Neural crest cell (in vitro differentiated cells): ENCODE data around the gene SRMS. TPM values are rescaled to one million over a fixed set of nuclear protein-coding genes. Genes with fewer than 3 reads are reported as not detected.
A peak's percentile ranks its signal among the peaks of the same experiment; 100 is the strongest.

Experiments used
- DNase-seq: peaks from one replicate; pipeline ENCODE4 v3.0.0; 2021; ENCODE audit warnings: low read depth, mixed read lengths, low spot score
- H3K27ac Mint-ChIP-seq: one replicate; pipeline ENCODE4 v1.8.0; 2021; ENCODE audit warnings: mild to moderate bottlenecking, mixed read lengths; ENCODE audit not compliant: unreplicated experiment
- H3K27me3 Mint-ChIP-seq: 2 replicates; pipeline ENCODE4 v1.8.0; 2021; ENCODE audit warnings: low read depth, mild to moderate bottlenecking, mixed read lengths
- H3K36me3 Mint-ChIP-seq: 2 replicates; pipeline ENCODE4 v1.8.0; 2021; ENCODE audit warnings: low read depth, mild to moderate bottlenecking, mixed read lengths
- H3K4me1 Mint-ChIP-seq: 2 replicates; pipeline ENCODE4 v1.8.0; 2021; ENCODE audit warnings: mixed read lengths
- H3K4me3 Mint-ChIP-seq: one replicate; pipeline ENCODE4 v1.8.0; 2021; ENCODE audit warnings: mild to moderate bottlenecking, mixed read lengths
- H3K9me3 Mint-ChIP-seq: 2 replicates; pipeline ENCODE4 v1.8.0; 2021; ENCODE audit warnings: mixed read lengths
- total RNA-seq: library from RNA; stranded (reverse); gene quantifications from 2 replicates; pipeline ENCODE4 v1.2.1, GENCODE V29; 2021
- TF ChIP-seq, protein P1 (sequence below): fragments of 200-600 bp; sonication (generic); conservative IDR thresholded peaks from 2 replicates; pipeline ENCODE4 v1.5.0; 2021; ENCODE audit warnings: antibody characterized with exemption, mild to moderate bottlenecking

SRMS gene
- total RNA-seq, 1 donor from 2014 or later: not detected

- H3K36me3 Mint-ChIP-seq: no peaks in the 10 kb centered on the region
- H3K9me3 Mint-ChIP-seq: no peaks in the 10 kb centered on the region
- H3K27me3 Mint-ChIP-seq: peaks cover 9% of the 10 kb centered on the region
- H3K4me1 Mint-ChIP-seq: peaks cover 16% of the 10 kb centered on the region
- no peak overlapping the region for H3K27ac Mint-ChIP-seq
- DNase-seq: no peak
- TF ChIP-seq, protein P1, sequence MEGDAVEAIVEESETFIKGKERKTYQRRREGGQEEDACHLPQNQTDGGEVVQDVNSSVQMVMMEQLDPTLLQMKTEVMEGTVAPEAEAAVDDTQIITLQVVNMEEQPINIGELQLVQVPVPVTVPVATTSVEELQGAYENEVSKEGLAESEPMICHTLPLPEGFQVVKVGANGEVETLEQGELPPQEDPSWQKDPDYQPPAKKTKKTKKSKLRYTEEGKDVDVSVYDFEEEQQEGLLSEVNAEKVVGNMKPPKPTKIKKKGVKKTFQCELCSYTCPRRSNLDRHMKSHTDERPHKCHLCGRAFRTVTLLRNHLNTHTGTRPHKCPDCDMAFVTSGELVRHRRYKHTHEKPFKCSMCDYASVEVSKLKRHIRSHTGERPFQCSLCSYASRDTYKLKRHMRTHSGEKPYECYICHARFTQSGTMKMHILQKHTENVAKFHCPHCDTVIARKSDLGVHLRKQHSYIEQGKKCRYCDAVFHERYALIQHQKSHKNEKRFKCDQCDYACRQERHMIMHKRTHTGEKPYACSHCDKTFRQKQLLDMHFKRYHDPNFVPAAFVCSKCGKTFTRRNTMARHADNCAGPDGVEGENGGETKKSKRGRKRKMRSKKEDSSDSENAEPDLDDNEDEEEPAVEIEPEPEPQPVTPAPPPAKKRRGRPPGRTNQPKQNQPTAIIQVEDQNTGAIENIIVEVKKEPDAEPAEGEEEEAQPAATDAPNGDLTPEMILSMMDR: no peak
- no peak overlapping the region for H3K4me3 Mint-ChIP-seq
Observed at GRCh38 chr20:63533388-63533787, 14.2 kb downstream of the SRMS start.

DNA sequence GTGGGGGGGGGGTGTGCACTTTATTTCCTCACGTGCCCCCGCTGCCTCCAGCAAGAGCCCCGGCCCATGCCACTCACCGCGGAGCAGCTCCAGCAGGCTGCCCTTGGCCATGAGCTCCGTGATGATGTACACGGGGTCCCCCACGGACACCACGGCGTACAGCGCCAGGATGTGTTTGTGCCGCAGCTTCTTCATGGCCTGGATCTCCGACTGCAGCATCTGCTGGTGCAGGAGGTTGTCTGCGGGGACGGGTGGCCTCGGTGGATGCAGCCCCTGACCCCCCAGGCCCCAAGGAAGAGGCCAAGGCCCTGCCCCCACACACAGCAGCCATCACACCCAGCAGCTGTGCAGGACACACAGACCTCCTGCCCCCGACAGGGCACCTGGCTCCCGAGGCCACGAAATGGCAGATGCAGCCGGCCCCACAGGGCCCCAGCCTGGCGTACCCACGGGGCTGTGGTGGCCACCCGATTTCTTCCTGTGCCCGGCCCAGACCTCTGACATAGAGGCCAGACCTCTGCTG is 15.0 kb downstream of the SRMS start:
- H3K9me3 Mint-ChIP-seq: no peaks in the 10 kb centered on the region
- H3K4me3 Mint-ChIP-seq: no peak overlapping the region
- H3K4me1 Mint-ChIP-seq: peaks cover 20% of the 10 kb centered on the region
- no peaks in the 10 kb centered on the region for H3K36me3 Mint-ChIP-seq
- H3K27me3 Mint-ChIP-seq: peaks cover 9% of the 10 kb centered on the region
- no peak overlapping the region for H3K27ac Mint-ChIP-seq
- TF ChIP-seq, protein P1: no peak
- no peak for DNase-seq

- peaks cover 20% of the 10 kb centered on the region for H3K4me1 Mint-ChIP-seq
- no peaks in the 10 kb centered on the region for H3K36me3 Mint-ChIP-seq
- peak overlapping the region; percentile 44 for H3K27ac Mint-ChIP-seq
- no peak for DNase-seq
- TF ChIP-seq, protein P1: no peak
- H3K27me3 Mint-ChIP-seq: peaks cover 9% of the 10 kb centered on the region
- peak overlapping the region; percentile 4 for H3K4me3 Mint-ChIP-seq
- H3K9me3 Mint-ChIP-seq: no peaks in the 10 kb centered on the region
Observed at GRCh38 chr20:63531686-63532448, 15.7 kb downstream of the SRMS start.

- no peaks in the 10 kb centered on the region for H3K36me3 Mint-ChIP-seq
- DNase-seq: no peak
Observed at GRCh38 chr20:63530788-63531160, 16.8 kb downstream of the SRMS start.

GRCh38 chr20:63529861-63530787 is 17.4 kb downstream of the SRMS start:
- Mint-ChIP-seq H3K4me1 (peaks cover 18% of the 10 kb centered on the region), H3K9me3 (no peaks in the 10 kb centered on the region), H3K27ac (no peak overlapping the region), H3K27me3 (peaks cover 9% of the 10 kb centered on the region), H3K4me3 (no peak overlapping the region), H3K36me3 (no peaks in the 10 kb centered on the region)
- DNase-seq: no peak
- TF ChIP-seq, protein P1: no peak

More at GRCh38 chr20:63530788-63531160, 16.8 kb downstream of the SRMS start:
- Mint-ChIP-seq H3K27ac (no peak overlapping the region), H3K9me3 (no peaks in the 10 kb centered on the region), H3K4me1 (peaks cover 16% of the 10 kb centered on the region), H3K4me3 (no peak overlapping the region), H3K27me3 (peaks cover 9% of the 10 kb centered on the region)
- TF ChIP-seq, protein P1: no peak
